HEK293 (cell line): ENCODE data around the gene RRAS.

Source experiments
- BCL6B ChIP-seq: fragments of 450-650 bp; formaldehyde crosslinking; IDR thresholded peaks from 2 replicates; pipeline ENCODE4 v1.5.1; 2017; ENCODE audit warnings: missing biosample characterization, missing genetic modification characterization
- FEZF1 ChIP-seq: fragments of 450-650 bp; formaldehyde crosslinking; IDR thresholded peaks from 2 replicates; pipeline ENCODE4 v1.5.1; 2016; ENCODE audit warnings: missing biosample characterization, missing genetic modification characterization
- GLI2 ChIP-seq: fragments of 450-650 bp; formaldehyde crosslinking; IDR thresholded peaks from 2 replicates; pipeline ENCODE4; 2017; ENCODE audit warnings: missing biosample characterization, missing genetic modification characterization, low read depth, borderline replicate concordance
- HOXA7 ChIP-seq: sonication (generic); formaldehyde crosslinking; IDR thresholded peaks from 2 replicates; pipeline ENCODE4 v1.8.1; 2022; ENCODE audit warnings: missing genetic modification reagents, borderline replicate concordance
- KLF10 ChIP-seq: fragments of 450-650 bp; IDR thresholded peaks from 2 replicates; pipeline ENCODE4 v1.5.1; 2018; ENCODE audit warnings: missing biosample characterization, mild to moderate bottlenecking, missing genetic modification characterization
- KLF8 ChIP-seq: fragments of 450-650 bp; formaldehyde crosslinking; IDR thresholded peaks from 2 replicates; pipeline ENCODE4 v1.5.1; 2016; ENCODE audit warnings: missing biosample characterization, missing genetic modification characterization
- KLF9 ChIP-seq: fragments of 450-650 bp; formaldehyde crosslinking; IDR thresholded peaks from 2 replicates; pipeline ENCODE4 v1.5.1; 2016; ENCODE audit warnings: missing biosample characterization, missing genetic modification characterization, low read depth
- PRDM10 ChIP-seq: fragments of 450-650 bp; formaldehyde crosslinking; IDR thresholded peaks from 2 replicates; pipeline ENCODE4 v1.5.1; 2016; ENCODE audit warnings: missing biosample characterization, missing genetic modification characterization
- RBAK ChIP-seq: fragments of 450-650 bp; formaldehyde crosslinking; IDR thresholded peaks from 2 replicates; pipeline ENCODE4 v1.5.1; 2016; ENCODE audit warnings: missing biosample characterization, missing genetic modification characterization
- SCRT2 ChIP-seq: fragments of 450-650 bp; formaldehyde crosslinking; IDR thresholded peaks from 2 replicates; pipeline ENCODE4 v1.5.1; 2016; ENCODE audit warnings: missing biosample characterization, missing genetic modification characterization
- SETDB1 ChIP-seq: IDR thresholded peaks from one replicate; pipeline ENCODE4 v1.6.1; 2017; ENCODE audit warnings: mild to moderate bottlenecking, low read length, moderate library complexity, mixed read lengths; ENCODE audit not compliant: insufficient read length
- WT1 ChIP-seq: fragments of 450-650 bp; formaldehyde crosslinking; IDR thresholded peaks from 2 replicates; pipeline ENCODE4 v1.5.1; 2016; ENCODE audit warnings: missing biosample characterization, missing genetic modification characterization
- YY2 ChIP-seq: fragments of 450-650 bp; formaldehyde crosslinking; IDR thresholded peaks from 2 replicates; pipeline ENCODE4 v1.5.1; 2016; ENCODE audit warnings: missing biosample characterization, missing genetic modification characterization
- ZBTB17 ChIP-seq: fragments of 450-650 bp; formaldehyde crosslinking; IDR thresholded peaks from 2 replicates; pipeline ENCODE4 v1.5.1; 2016; ENCODE audit warnings: missing biosample characterization, missing genetic modification characterization
- ZBTB20 ChIP-seq: fragments of 450-650 bp; formaldehyde crosslinking; IDR thresholded peaks from 2 replicates; pipeline ENCODE4 v1.5.1; 2016; ENCODE audit warnings: missing biosample characterization, missing genetic modification characterization
- ZFP41 ChIP-seq: fragments of 450-650 bp; formaldehyde crosslinking; IDR thresholded peaks from 2 replicates; pipeline ENCODE4 v1.5.1; 2016; ENCODE audit warnings: missing biosample characterization, missing genetic modification characterization, borderline replicate concordance
- ZNF155 ChIP-seq: fragments of 450-650 bp; formaldehyde crosslinking; IDR thresholded peaks from 2 replicates; pipeline ENCODE4 v1.5.1; 2016; ENCODE audit warnings: missing biosample characterization, missing genetic modification characterization
- ZNF202 ChIP-seq: fragments of 450-650 bp; formaldehyde crosslinking; IDR thresholded peaks from 2 replicates; pipeline ENCODE4 v1.5.1; 2016; ENCODE audit warnings: missing biosample characterization, missing genetic modification characterization, borderline replicate concordance
- ZNF214 ChIP-seq: fragments of 450-650 bp; formaldehyde crosslinking; IDR thresholded peaks from 2 replicates; pipeline ENCODE4 v1.5.1; 2017; ENCODE audit warnings: missing biosample characterization, mild to moderate bottlenecking, missing genetic modification characterization, borderline replicate concordance
- ZNF223 ChIP-seq: fragments of 450-650 bp; formaldehyde crosslinking; IDR thresholded peaks from 2 replicates; pipeline ENCODE4 v1.5.1; 2016; ENCODE audit warnings: missing biosample characterization, missing genetic modification characterization
- ZNF23 ChIP-seq: fragments of 450-650 bp; formaldehyde crosslinking; IDR thresholded peaks from 2 replicates; pipeline ENCODE4 v1.5.1; 2016; ENCODE audit warnings: missing biosample characterization, missing genetic modification characterization, borderline replicate concordance
- ZNF398 ChIP-seq: fragments of 450-650 bp; formaldehyde crosslinking; IDR thresholded peaks from 2 replicates; pipeline ENCODE4 v1.5.1; 2017; ENCODE audit warnings: missing biosample characterization, missing genetic modification characterization
- ZNF404 ChIP-seq: fragments of 450-650 bp; formaldehyde crosslinking; IDR thresholded peaks from 2 replicates; pipeline ENCODE4 v1.5.1; 2017; ENCODE audit warnings: missing biosample characterization, missing genetic modification characterization
- ZNF514 ChIP-seq: fragments of 450-650 bp; formaldehyde crosslinking; IDR thresholded peaks from 2 replicates; pipeline ENCODE4 v1.5.1; 2016; ENCODE audit warnings: missing biosample characterization, missing genetic modification characterization
- ZNF639 ChIP-seq: fragments of 450-650 bp; formaldehyde crosslinking; IDR thresholded peaks from 2 replicates; pipeline ENCODE4 v1.5.1; 2016; ENCODE audit warnings: missing biosample characterization, missing genetic modification characterization
- ZNF654 ChIP-seq: fragments of 450-650 bp; formaldehyde crosslinking; IDR thresholded peaks from 2 replicates; pipeline ENCODE4 v1.5.1; 2016; ENCODE audit warnings: low read depth, missing biosample characterization, missing genetic modification characterization
- ZNF660 ChIP-seq: fragments of 450-650 bp; IDR thresholded peaks from 2 replicates; pipeline ENCODE4 v1.5.1; 2018; ENCODE audit warnings: missing biosample characterization, mild to moderate bottlenecking, missing genetic modification characterization
- ZNF670 ChIP-seq: fragments of 450-650 bp; formaldehyde crosslinking; IDR thresholded peaks from 2 replicates; pipeline ENCODE4 v1.5.1; 2016; ENCODE audit warnings: missing biosample characterization, missing genetic modification characterization, low read depth
- ZNF707 ChIP-seq: fragments of 450-650 bp; formaldehyde crosslinking; IDR thresholded peaks from 2 replicates; pipeline ENCODE4 v1.5.1; 2016; ENCODE audit warnings: missing biosample characterization, missing genetic modification characterization
- ZNF791 ChIP-seq: fragments of 450-650 bp; formaldehyde crosslinking; IDR thresholded peaks from 2 replicates; pipeline ENCODE4 v1.5.1; 2016; ENCODE audit warnings: missing biosample characterization, missing genetic modification characterization
- ZNF792 ChIP-seq: fragments of 450-650 bp; formaldehyde crosslinking; IDR thresholded peaks from 2 replicates; pipeline ENCODE4 v1.5.1; 2016; ENCODE audit warnings: missing biosample characterization, missing genetic modification characterization
- ZSCAN23 ChIP-seq: fragments of 450-650 bp; formaldehyde crosslinking; IDR thresholded peaks from 2 replicates; pipeline ENCODE4 v1.5.1; 2016; ENCODE audit warnings: missing biosample characterization, missing genetic modification characterization

The RRAS gene

GRCh38 chr19:49676136-49676783 is 36.3 kb upstream of the RRAS start (continued):
- TF ChIP-seq ZNF639 (tag by site-specific recombination) (peak; percentile 81; the same call in 1 of the 2 replicates), GLI2 (no peak), ZFP41 (no peak), ZNF654 (no peak), ZBTB20 (tag by site-specific recombination) (no peak), KLF8 (tag by site-specific recombination) (peak; percentile 78), ZNF404 (no peak), ZNF202 (tag by site-specific recombination) (no peak), ZNF214 (tag by site-specific recombination) (no peak), SETDB1 (peak; percentile 77), SCRT2 (no peak), ZNF791 (tag by site-specific recombination) (no peak), RBAK (tag by site-specific recombination) (no peak), PRDM10 (tag by site-specific recombination) (peak; percentile 100), FEZF1 (no peak), KLF10 (tag by site-specific recombination) (peak; percentile 61; the same call in 1 of the 2 replicates), ZSCAN23 (tag by site-specific recombination) (no peak), ZNF514 (tag by site-specific recombination) (no peak), ZNF707 (no peak), BCL6B (tag by site-specific recombination) (no peak), ZNF660 (tag by site-specific recombination) (peak; percentile 90), KLF9 (peak; percentile 86), WT1 (tag by site-specific recombination) (no peak), HOXA7 (CRISPR knock-in tag) (no peak), ZNF23 (no peak), YY2 (no peak), ZNF223 (tag by site-specific recombination) (no peak), ZBTB17 (peak; percentile 74), ZNF792 (tag by site-specific recombination) (0 out of 2 replicates have a peak, but pooled peaks have one; percentile 58), ZNF155 (tag by site-specific recombination) (no peak), ZNF398 (tag by site-specific recombination) (no peak), ZNF670 (tag by site-specific recombination) (no peak)
